GM18502 (cell line): ENCODE data around the gene CDK13.
"Not testable (repeated sequence)": the region's sequence is repeated elsewhere in the genome, so short reads cannot be mapped to it uniquely, and the experiment has no call there.

Experiments used
- ATAC-seq: cut with Tn5 transposase; IDR thresholded peaks from one replicate; pipeline ENCODE4 v1.9.1; 2021; ENCODE audit warnings: mild to moderate bottlenecking; ENCODE audit not compliant: unreplicated experiment, poor library complexity

The CDK13 gene

DNA sequence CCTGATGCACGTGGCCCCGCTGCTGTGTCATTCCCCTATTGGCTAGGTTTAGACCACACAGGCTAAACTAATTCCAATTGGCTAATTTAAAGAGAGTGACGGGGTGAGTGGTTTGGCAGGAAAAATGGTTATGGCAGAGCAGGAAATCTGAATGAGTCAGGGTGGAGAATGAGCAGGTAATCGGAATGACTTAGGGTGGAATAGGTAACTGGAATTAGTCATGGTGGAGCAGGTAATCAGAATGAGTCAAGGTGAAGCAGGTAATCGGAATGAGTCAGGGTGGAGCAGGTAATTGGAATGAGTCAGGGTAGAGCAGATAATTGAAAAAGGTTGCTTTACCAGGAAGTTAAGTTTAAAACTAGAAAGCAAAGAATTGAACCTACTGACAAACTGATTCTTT lies 191.9 kb downstream of the CDK13 start:
- not testable (repeated sequence) for ATAC-seq

DNA sequence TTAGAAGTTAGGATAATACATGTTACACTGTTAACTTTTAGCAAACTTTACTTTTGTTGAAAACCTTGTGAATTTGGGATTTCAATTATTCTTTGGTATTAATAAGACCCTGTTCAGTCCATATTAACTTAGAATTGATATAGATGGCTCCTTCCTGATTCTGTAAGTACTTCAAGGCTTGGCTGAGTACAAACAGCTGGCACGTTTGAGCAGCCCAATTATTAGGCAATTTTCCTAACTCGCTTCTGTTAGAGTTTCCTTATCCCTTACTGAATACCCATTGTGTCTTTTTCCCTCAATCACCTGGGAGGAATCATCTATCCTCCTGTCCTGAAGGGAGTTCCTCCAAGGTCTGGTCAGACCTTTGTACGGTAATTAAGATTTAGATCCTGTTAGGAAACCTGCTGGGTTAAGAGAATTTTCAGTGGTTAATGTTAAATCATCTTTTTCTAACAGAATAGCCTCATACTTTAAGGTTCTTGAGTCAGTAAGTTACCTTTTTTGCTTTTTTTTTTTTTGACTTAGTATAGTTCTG lies 195.6 kb downstream of the CDK13 start:
- not testable (repeated sequence) for ATAC-seq

DNA sequence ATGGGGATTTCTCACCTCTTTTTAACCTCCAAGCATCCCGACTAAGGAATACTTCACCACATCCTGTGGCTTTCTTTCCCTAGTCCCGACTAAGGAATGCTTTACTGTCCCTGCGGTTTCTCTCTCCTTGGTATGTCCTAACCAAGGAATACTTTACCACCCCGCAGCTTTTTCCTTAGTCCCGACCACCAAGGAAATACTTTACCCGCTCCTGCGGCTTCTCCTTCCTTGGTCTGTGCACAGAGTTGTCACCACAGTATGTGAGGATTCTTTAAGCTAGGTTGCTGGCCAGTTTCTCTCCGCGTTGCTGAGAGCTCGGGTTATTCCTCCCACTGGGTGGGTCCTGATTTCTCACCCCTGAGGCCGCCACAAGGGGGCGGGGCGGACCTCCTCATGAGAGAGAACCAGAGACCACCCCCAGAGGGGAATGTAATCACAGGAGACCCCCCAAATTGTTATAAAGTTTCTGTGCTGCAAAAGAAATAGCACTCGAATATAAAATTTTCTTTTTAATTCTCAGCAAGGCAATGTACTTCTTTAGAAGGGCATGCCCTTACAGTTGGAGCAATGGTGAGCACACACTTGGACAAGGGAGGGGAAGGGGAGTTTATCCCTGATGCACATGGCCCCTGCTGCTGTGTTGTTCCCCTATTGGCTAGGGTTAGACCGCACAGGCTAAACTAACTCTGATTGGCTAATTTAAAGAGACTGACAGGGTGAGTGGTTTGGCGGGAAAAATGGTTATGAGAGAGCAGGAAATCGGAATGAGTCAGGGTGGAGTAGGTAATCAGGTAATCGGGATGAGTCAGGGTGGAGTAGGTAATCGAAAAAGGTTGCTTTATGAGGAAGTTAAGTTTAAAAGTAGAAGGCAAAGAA lies 197.6 kb downstream of the CDK13 start:
- ATAC-seq, result no peak

DNA sequence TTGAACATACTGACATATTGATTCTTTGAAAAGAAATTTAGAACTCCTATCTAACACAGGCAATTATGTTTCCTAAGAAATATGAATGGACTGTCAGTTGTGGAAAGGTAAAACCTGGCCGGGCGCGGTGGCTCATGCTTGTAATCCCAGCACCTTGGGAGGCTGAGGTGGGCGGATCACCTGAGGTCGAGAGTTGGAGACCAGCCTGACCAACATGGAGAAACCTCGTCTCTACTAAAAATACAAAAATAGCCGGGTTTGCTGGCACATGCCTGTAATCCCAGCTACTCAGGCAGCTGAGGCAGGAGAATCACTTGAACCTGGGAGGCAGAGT lies 198.2 kb downstream of the CDK13 start:
- ATAC-seq, result not testable (repeated sequence)

DNA sequence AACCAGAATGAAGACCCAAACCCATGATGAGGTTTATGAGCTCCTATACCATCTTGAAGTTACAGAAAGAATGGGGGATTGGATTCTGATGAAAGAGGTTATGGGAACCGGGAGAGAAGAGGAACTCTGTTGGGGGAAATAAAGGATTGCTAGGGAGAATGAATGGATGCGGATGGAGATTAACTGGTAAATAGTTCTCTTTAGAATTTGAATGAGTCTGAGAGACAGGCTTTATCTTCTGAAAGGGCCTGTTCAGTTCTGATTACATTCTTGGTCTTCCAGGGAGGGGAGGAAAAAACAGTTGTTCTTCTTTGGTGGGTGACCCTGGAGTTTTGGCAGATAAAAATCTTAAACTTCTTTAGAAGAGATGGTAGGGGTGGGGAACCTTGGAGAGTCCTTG lies 198.6 kb downstream of the CDK13 start:
- no peak for ATAC-seq
